RWPE2 (cell line): ENCODE measurements around the gene LAPTM5.

ENCODE experiments used
- ATAC-seq: fragments of 200-7000 bp; cut with Tn5 transposase; 3 replicates; pipeline ENCODE4 v1.9.1; 2021; ENCODE audit warnings: low read depth
- DNase-seq: peaks from one replicate; pipeline ENCODE4 v3.0.0-alpha.2; 2020; ENCODE audit warnings: low spot score
- H3K27ac ChIP-seq: fragments of 450-650 bp; 2 replicates; pipeline ENCODE4 v1.5.1; 2017; ENCODE audit warnings: mild to moderate bottlenecking; ENCODE audit not compliant: poor library complexity, severe bottlenecking
- H3K27me3 ChIP-seq: fragments of 250-450 bp; sonication (Bioruptor Pico); 2 replicates; pipeline ENCODE4 v1.5.1; 2021; ENCODE audit warnings: mild to moderate bottlenecking, moderate library complexity; ENCODE audit not compliant: insufficient read depth, poor library complexity, severe bottlenecking
- H3K36me3 ChIP-seq: fragments of 250-450 bp; sonication (Bioruptor Pico); 2 replicates; pipeline ENCODE4 v1.5.1; 2020; ENCODE audit warnings: low read depth, mild to moderate bottlenecking, moderate library complexity
- H3K4me1 ChIP-seq: fragments of 250-450 bp; sonication (Bioruptor Pico); 2 replicates; pipeline ENCODE4 v1.5.1; 2021; ENCODE audit warnings: mild to moderate bottlenecking, moderate library complexity; ENCODE audit not compliant: insufficient read depth, poor library complexity, severe bottlenecking
- H3K4me3 ChIP-seq: fragments of 250-450 bp; sonication (Bioruptor Pico); 2 replicates; pipeline ENCODE4 v1.5.1; 2021; ENCODE audit warnings: mild to moderate bottlenecking, moderate library complexity; ENCODE audit not compliant: severe bottlenecking
- H3K9me3 ChIP-seq: fragments of 250-450 bp; sonication (Bioruptor Pico); 2 replicates; pipeline ENCODE4 v1.5.1; 2021; ENCODE audit warnings: mild to moderate bottlenecking, moderate library complexity; ENCODE audit not compliant: severe bottlenecking
- TF ChIP-seq, protein P1 (sequence below): fragments of 450-650 bp; IDR thresholded peaks from one replicate; pipeline ENCODE4 v1.5.1; 2017; ENCODE audit warnings: mild to moderate bottlenecking, moderate library complexity; ENCODE audit not compliant: poor library complexity, severe bottlenecking

LAPTM5 gene

DNA sequence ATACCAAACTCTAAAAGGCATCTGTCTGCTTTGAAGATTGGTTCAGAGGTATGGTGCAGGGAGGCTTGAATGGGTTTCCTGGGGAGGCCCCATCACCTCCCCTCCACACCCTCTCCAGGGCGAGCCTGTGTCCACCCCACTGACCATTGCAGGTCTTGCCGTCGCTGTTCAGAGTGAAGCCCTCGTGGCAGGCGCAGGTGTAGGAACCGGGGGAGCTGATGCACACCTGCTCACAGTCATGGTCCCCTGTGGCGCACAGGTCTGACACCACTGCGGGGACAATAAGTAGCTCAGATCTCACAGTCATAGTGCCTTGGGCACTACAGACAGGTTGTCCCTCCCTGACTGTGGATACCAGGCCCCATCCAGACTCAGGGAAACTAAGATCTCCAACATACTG, 40.9 kb downstream of the LAPTM5 start:
- H3K4me3 ChIP-seq = no peak overlapping the region
- TF ChIP-seq, protein P1, sequence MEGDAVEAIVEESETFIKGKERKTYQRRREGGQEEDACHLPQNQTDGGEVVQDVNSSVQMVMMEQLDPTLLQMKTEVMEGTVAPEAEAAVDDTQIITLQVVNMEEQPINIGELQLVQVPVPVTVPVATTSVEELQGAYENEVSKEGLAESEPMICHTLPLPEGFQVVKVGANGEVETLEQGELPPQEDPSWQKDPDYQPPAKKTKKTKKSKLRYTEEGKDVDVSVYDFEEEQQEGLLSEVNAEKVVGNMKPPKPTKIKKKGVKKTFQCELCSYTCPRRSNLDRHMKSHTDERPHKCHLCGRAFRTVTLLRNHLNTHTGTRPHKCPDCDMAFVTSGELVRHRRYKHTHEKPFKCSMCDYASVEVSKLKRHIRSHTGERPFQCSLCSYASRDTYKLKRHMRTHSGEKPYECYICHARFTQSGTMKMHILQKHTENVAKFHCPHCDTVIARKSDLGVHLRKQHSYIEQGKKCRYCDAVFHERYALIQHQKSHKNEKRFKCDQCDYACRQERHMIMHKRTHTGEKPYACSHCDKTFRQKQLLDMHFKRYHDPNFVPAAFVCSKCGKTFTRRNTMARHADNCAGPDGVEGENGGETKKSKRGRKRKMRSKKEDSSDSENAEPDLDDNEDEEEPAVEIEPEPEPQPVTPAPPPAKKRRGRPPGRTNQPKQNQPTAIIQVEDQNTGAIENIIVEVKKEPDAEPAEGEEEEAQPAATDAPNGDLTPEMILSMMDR = no peak
- H3K27ac ChIP-seq = no peak overlapping the region
- H3K9me3 ChIP-seq = no peaks in the 10 kb centered on the region
- H3K4me1 ChIP-seq = no peaks in the 10 kb centered on the region
- ATAC-seq (no peak), DNase-seq (no peak)
- H3K36me3 ChIP-seq = no peaks in the 10 kb centered on the region
- no peaks in the 10 kb centered on the region for H3K27me3 ChIP-seq

GRCh38 chr1:30715886-30716285, 41.7 kb downstream of the LAPTM5 start:
- Histone ChIP-seq H3K36me3 (no peaks in the 10 kb centered on the region), H3K27ac (no peak overlapping the region), H3K4me1 (no peaks in the 10 kb centered on the region), H3K9me3 (no peaks in the 10 kb centered on the region), H3K4me3 (no peak overlapping the region), H3K27me3 (no peaks in the 10 kb centered on the region)
- ATAC-seq (no peak), DNase-seq (no peak)
- TF ChIP-seq, protein P1 = no peak

- H3K4me1 ChIP-seq = no peaks in the 10 kb centered on the region
- H3K36me3 ChIP-seq = no peaks in the 10 kb centered on the region
- TF ChIP-seq, protein P1 = peak; percentile 22
- no peaks in the 10 kb centered on the region for H3K9me3 ChIP-seq
- DNase-seq (no peak), ATAC-seq (no peak)
- H3K27ac ChIP-seq = no peak overlapping the region
- no peaks in the 10 kb centered on the region for H3K27me3 ChIP-seq
- H3K4me3 ChIP-seq = no peak overlapping the region
Observed at GRCh38 chr1:30715216-30715615, 42.4 kb downstream of the LAPTM5 start.

- Histone ChIP-seq H3K27ac (no peak overlapping the region), H3K4me1 (no peaks in the 10 kb centered on the region), H3K4me3 (no peak overlapping the region), H3K36me3 (no peaks in the 10 kb centered on the region), H3K9me3 (no peaks in the 10 kb centered on the region), H3K27me3 (no peaks in the 10 kb centered on the region)
- DNase-seq (no peak), ATAC-seq (no peak)
- TF ChIP-seq, protein P1 = no peak
Observed at GRCh38 chr1:30714536-30715090, 43.0 kb downstream of the LAPTM5 start.

GRCh38 chr1:30714025-30714424, 43.5 kb downstream of the LAPTM5 start:
- Histone ChIP-seq H3K36me3 (no peaks in the 10 kb centered on the region), H3K9me3 (no peaks in the 10 kb centered on the region), H3K27ac (no peak overlapping the region), H3K27me3 (no peaks in the 10 kb centered on the region), H3K4me3 (no peak overlapping the region), H3K4me1 (no peaks in the 10 kb centered on the region)
- TF ChIP-seq, protein P1 = no peak
- ATAC-seq (no peak), DNase-seq (no peak)
